GM23248 (cell line): ENCODE measurements around the gene SNX9.

Experiments used
- EZH2 ChIP-seq: fragments of 200-600 bp; sonication (generic); IDR thresholded peaks from 2 replicates; pipeline ENCODE4 v1.6.1; 2018; ENCODE audit warnings: antibody characterized with exemption, mild to moderate bottlenecking; ENCODE audit not compliant: insufficient read depth, poor library complexity, severe bottlenecking
- EZH2phosphoT487 ChIP-seq: fragments of 200-600 bp; sonication (generic); IDR thresholded peaks from 2 replicates; pipeline ENCODE4 v1.6.1; 2018; ENCODE audit warnings: antibody characterized with exemption, moderate library complexity, mild to moderate bottlenecking, low read depth; ENCODE audit not compliant: insufficient read depth

DNA sequence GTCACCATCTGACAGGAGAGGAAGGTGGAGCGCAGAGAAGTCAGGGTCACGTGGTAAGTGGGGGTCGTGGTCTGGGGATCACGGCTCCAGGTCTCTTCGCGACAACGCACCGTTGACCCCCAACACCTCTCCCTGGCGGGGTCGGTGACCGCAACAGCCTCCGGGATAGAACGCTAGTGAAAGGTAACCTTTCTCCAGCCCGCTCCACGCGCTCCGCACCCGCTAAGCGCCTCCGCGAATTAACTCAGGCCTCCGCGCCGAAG lies 158.0 kb downstream of the SNX9 start:
- TF ChIP-seq EZH2: no peak
- no peak for TF ChIP-seq EZH2phosphoT487
